Smooth muscle cell (in vitro differentiated cells): ENCODE results near the gene CSRNP2. TPM values are rescaled to one million over a fixed set of nuclear protein-coding genes. Genes with fewer than 3 reads are reported as not detected.

ENCODE experiments used
- DNase-seq: peaks from one replicate; lab custom pipeline; 2025; ENCODE audit not compliant: unreplicated experiment; lab: John Stamatoyannopoulos, UW
- H2AFZ ChIP-seq: fragments of 200-600 bp; sonication (generic); 2 replicates; pipeline ENCODE4 v1.6.0; 2016; ENCODE audit warnings: antibody characterized with exemption, low read depth, mild to moderate bottlenecking
- H3F3A ChIP-seq: fragments of 200-600 bp; sonication (generic); 2 replicates; pipeline ENCODE4 v1.6.0; 2017; ENCODE audit warnings: antibody characterized with exemption, low read depth
- H3K27ac ChIP-seq: fragments of 200-600 bp; sonication (generic); 2 replicates; pipeline ENCODE4 v1.5.1; 2016; ENCODE audit warnings: low read depth, mild to moderate bottlenecking
- H3K27me3 ChIP-seq: fragments of 200-600 bp; sonication (generic); 2 replicates; pipeline ENCODE4 v1.6.1; 2016; ENCODE audit warnings: low read depth, mild to moderate bottlenecking
- H3K36me3 ChIP-seq: fragments of 200-600 bp; sonication (generic); 2 replicates; pipeline ENCODE4 v1.5.1; 2016; ENCODE audit warnings: low read depth
- H3K4me1 ChIP-seq: fragments of 200-600 bp; sonication (generic); 2 replicates; pipeline ENCODE4 v1.5.1; 2016; ENCODE audit warnings: low read depth
- H3K4me2 ChIP-seq: fragments of 200-600 bp; sonication (generic); 2 replicates; pipeline ENCODE4 v1.6.0; 2016; ENCODE audit warnings: mild to moderate bottlenecking
- H3K4me3 ChIP-seq: fragments of 200-600 bp; sonication (generic); 2 replicates; pipeline ENCODE4 v1.5.1; 2016; ENCODE audit warnings: mild to moderate bottlenecking
- H3K79me2 ChIP-seq: fragments of 200-600 bp; sonication (generic); 2 replicates; pipeline ENCODE4 v1.6.0; 2016; ENCODE audit warnings: low read depth, mild to moderate bottlenecking
- H3K9ac ChIP-seq: fragments of 200-600 bp; sonication (generic); 2 replicates; pipeline ENCODE4 v1.6.0; 2016; ENCODE audit warnings: low read depth
- H3K9me3 ChIP-seq: fragments of 200-600 bp; sonication (generic); replicated peaks from 2 replicates; pipeline ENCODE4 v1.5.1; 2016; ENCODE audit warnings: low read depth
- H4K20me1 ChIP-seq: fragments of 200-600 bp; sonication (generic); 2 replicates; pipeline ENCODE4 v1.6.0; 2016; ENCODE audit warnings: low read depth
- WGBS: methylation state at CpG from one replicate; pipeline ENCODE4 v1.1.7; 2016; ENCODE audit warnings: low lambda C conversion rate; 5-methylcytosine and 5-hydroxymethylcytosine counted together
- polyA plus RNA-seq: library from polyadenylated mRNA; unstranded; fragments of >200 nt; fragmentation: Nextera tagmentation; extraction: Ambion mirVana; gene quantifications from 2 replicates; pipeline ENCODE4 v1.2.1, GENCODE V29; 2016
- total RNA-seq: library from RNA; depleted of rRNA; stranded (reverse); fragments of >200 nt; gene quantifications from 2 replicates; pipeline ENCODE4 v1.2.3, GENCODE V29; 2014
- TF ChIP-seq, protein P1 (sequence below): fragments of 200-600 bp; sonication (generic); IDR thresholded peaks from 2 replicates; pipeline ENCODE4 v1.5.1; 2017; ENCODE audit warnings: borderline replicate concordance, mild to moderate bottlenecking, antibody characterized with exemption; ENCODE audit not compliant: insufficient read depth, poor library complexity, severe bottlenecking

Gene CSRNP2
- total and polyA plus RNA-seq, 2 experiments from 2014 or later, result 26.3 to 33.8 TPM

DNA sequence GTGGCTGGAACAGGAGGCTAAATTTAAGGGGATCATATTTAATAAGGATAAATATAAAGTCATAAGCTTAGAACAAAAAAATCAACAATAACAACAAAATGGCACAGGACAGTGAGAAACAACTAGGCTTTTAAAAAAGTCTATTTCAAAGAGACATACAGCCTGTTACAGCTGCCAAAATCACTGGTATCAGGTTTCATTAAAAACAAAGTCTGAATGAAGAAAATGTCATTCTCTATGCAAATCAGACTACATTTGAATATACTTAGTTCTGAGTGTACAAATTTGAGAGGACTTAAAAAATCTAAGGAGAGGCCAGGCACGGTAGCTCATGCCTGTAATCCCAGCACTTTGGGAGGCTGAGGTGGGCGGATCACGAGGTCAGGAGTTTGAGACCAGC, 45.5 kb upstream of the CSRNP2 start:
- WGBS, result 93% methylated on average over 3 of the region's 3 CpGs
- DNase-seq, result no peak

DNA sequence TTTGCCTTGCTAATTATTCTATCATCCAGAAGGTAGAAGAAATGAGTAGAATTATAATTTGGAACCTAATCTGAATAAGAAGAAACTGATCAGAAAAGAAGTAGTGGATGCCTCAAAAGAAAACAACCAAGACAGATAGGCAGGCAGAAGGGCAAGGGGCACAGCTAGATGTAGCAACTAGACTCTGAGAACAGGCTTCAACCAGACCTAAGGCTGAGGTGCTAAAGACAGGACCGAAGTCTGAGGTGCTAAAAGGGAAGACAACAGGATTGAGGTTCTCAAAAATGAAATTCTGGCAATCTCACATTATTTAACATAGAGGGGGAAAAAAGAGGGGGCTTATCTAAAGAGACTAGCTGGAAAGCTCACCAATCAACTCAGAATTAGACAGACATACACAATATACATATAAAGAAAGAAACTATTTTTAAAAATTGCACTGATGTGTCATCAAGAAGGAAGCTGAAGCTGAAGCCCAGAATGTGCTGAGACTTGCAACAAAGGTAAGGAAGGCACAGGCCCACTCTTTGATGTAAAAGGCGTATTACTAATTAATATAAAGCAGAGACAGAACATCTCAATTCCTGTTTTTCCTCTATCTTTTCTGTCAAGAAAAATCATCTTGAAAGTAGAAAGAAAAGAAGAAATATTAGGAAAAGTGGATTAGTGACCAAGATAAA, 43.8 kb upstream of the CSRNP2 start:
- Histone ChIP-seq H3K79me2 (peaks cover 9% of the 10 kb centered on the region), H3K4me2 (peak overlapping the region; percentile 31), H3F3A (peaks cover 5% of the 10 kb centered on the region), H3K9me3 (no peaks in the 10 kb centered on the region), H2AFZ (no peak overlapping the region), H3K27ac (peak overlapping the region; percentile 71), H3K4me1 (peaks cover 5% of the 10 kb centered on the region), H3K9ac (no peak overlapping the region), H4K20me1 (peaks cover 7% of the 10 kb centered on the region), H3K4me3 (no peak overlapping the region), H3K36me3 (no peaks in the 10 kb centered on the region), H3K27me3 (no peaks in the 10 kb centered on the region)
- DNase-seq, result no peak
- WGBS, result 78% methylated on average over 2 of the region's 2 CpGs
- TF ChIP-seq, protein P1, sequence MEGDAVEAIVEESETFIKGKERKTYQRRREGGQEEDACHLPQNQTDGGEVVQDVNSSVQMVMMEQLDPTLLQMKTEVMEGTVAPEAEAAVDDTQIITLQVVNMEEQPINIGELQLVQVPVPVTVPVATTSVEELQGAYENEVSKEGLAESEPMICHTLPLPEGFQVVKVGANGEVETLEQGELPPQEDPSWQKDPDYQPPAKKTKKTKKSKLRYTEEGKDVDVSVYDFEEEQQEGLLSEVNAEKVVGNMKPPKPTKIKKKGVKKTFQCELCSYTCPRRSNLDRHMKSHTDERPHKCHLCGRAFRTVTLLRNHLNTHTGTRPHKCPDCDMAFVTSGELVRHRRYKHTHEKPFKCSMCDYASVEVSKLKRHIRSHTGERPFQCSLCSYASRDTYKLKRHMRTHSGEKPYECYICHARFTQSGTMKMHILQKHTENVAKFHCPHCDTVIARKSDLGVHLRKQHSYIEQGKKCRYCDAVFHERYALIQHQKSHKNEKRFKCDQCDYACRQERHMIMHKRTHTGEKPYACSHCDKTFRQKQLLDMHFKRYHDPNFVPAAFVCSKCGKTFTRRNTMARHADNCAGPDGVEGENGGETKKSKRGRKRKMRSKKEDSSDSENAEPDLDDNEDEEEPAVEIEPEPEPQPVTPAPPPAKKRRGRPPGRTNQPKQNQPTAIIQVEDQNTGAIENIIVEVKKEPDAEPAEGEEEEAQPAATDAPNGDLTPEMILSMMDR, result no peak

More for the DNA sequence above, 45.5 kb upstream of the CSRNP2 start:
- Histone ChIP-seq H3K4me2 (no peak overlapping the region), H3K9ac (no peak overlapping the region), H3K36me3 (no peaks in the 10 kb centered on the region), H3K27ac (no peak overlapping the region), H3K27me3 (no peaks in the 10 kb centered on the region), H4K20me1 (peaks cover 13% of the 10 kb centered on the region), H3K4me1 (peaks cover 5% of the 10 kb centered on the region), H2AFZ (no peak overlapping the region), H3K9me3 (no peaks in the 10 kb centered on the region), H3K4me3 (no peak overlapping the region), H3K79me2 (peaks cover 4% of the 10 kb centered on the region), H3F3A (peaks cover 5% of the 10 kb centered on the region)
- TF ChIP-seq, protein P1, result no peak

DNA sequence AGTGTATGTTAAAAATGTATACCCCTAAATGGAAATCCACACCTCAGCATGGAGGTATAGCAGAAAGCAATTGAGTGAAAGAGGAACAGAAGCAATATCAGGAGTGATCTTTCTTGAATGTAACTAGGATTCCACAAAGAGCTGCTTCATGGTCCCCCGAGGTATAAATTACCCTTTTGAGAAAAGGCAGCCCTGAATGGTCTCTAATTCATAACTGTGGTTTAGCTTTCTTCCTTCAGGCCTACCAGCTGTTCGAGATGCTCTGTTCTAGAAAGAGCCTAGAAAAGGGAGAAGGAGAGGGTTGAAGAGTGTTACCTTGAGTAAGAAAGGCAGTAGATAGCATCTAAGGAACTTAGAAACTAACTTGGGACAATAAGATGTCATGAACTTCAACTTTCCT, 42.9 kb upstream of the CSRNP2 start:
- H3K4me2 ChIP-seq, result no peak overlapping the region
- DNase-seq, result no peak
- H3K36me3 ChIP-seq, result no peaks in the 10 kb centered on the region
- no peaks in the 10 kb centered on the region for H3K27me3 ChIP-seq
- H3K4me3 ChIP-seq, result no peak overlapping the region
- H3K9me3 ChIP-seq, result no peaks in the 10 kb centered on the region
- H3K9ac ChIP-seq, result no peak overlapping the region
- 80% methylated on average over 2 of the region's 2 CpGs for WGBS
- H2AFZ ChIP-seq, result no peak overlapping the region
- peaks cover 12% of the 10 kb centered on the region for H3K79me2 ChIP-seq
- H4K20me1 ChIP-seq, result peaks cover 5% of the 10 kb centered on the region
- H3K4me1 ChIP-seq, result peaks cover 5% of the 10 kb centered on the region
- TF ChIP-seq, protein P1, result no peak
- H3F3A ChIP-seq, result no peaks in the 10 kb centered on the region
- peak overlapping the region; percentile 71 for H3K27ac ChIP-seq

DNA sequence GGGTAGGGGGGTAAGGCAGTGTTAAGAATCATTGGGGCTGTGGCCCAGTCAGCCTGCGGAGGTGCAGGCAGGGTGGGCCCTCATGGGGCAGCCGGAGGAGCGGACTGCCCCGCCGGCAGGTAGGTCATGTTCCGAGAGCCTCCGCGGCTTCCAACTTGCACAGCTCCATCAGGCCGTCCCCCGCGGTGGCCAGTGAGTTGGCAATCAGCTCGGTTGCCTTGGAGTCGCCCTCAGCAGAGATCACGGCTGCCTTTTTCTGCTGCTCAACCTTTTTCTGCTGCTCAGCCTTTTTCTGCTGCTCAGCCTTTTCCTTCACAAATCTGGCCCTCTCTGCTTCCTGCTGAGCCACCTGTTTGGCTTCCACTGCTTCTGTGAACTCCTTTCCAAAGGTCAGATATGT, 41.1 kb upstream of the CSRNP2 start:
- peaks cover 8% of the 10 kb centered on the region for H3K79me2 ChIP-seq
- no peaks in the 10 kb centered on the region for H3K36me3 ChIP-seq
- WGBS, result 98% methylated on average over 14 of the region's 14 CpGs
- H3K9ac ChIP-seq, result no peak overlapping the region
- no peaks in the 10 kb centered on the region for H3K9me3 ChIP-seq
- no peak for DNase-seq
- no peak overlapping the region for H3K4me3 ChIP-seq
- H3K4me2 ChIP-seq, result no peak overlapping the region
- TF ChIP-seq, protein P1, result no peak
- H2AFZ ChIP-seq, result no peak overlapping the region
- no peaks in the 10 kb centered on the region for H3K27me3 ChIP-seq
- peaks cover 5% of the 10 kb centered on the region for H3K4me1 ChIP-seq
- no peaks in the 10 kb centered on the region for H3F3A ChIP-seq
- peaks cover 4% of the 10 kb centered on the region for H4K20me1 ChIP-seq
- no peak overlapping the region for H3K27ac ChIP-seq
